ENCODE data around the gene NCOA1.

GRCh38 chr2:24530796-24531195, 39.7 kb downstream of the NCOA1 start:
- TF ChIP-seq CTCF (optimal IDR thresholded peaks at IDR 0.05 in 1 of 3, IDR thresholded peaks at IDR 0.05 in 1 of 3, conservative IDR thresholded peaks at IDR 0.05 in 1 of 3; ENCODE audit: extremely low read depth in 1 of 3, insufficient read depth in 2 of 3, low read length in 3 of 3) (no peak), EZH2 (IDR thresholded peaks at IDR 0.05; ENCODE audit: low read length) (no peak)

Data from keratinocyte (primary cell).